ENCODE data around the gene POU1F1.
A peak's percentile ranks its signal among the peaks of the same experiment; 100 is the strongest.
"Not testable (repeated sequence)": the region's sequence is repeated elsewhere in the genome, so short reads cannot be mapped to it uniquely, and the experiment has no call there.

POU1F1 gene, protein sequence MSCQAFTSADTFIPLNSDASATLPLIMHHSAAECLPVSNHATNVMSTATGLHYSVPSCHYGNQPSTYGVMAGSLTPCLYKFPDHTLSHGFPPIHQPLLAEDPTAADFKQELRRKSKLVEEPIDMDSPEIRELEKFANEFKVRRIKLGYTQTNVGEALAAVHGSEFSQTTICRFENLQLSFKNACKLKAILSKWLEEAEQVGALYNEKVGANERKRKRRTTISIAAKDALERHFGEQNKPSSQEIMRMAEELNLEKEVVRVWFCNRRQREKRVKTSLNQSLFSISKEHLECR

DNA sequence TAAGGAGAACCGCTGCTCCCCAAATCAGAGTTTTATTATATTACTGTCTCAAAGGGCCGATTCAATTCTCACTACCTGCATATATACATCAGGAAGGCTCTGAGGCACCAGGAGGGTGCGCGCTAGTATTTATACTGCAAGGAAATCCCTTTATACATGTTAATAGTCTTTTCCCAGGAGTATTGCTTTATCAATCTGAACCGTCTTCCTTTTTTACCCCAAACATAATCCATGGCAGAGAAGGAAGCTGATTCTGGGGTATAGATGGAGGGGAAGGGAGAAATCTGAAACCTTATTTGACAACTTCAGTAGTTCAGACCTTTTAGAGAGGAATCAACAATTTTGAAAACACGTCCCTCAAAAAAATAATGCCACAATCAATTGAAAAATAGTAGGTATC, at the start of gene POU1F1:
Gene POU1F1 (minus strand): TSS at position 101 of the 400 bp plus-strand sequence. CDS start 122 bp downstream, outside the sequence.
- DNase-seq (ENCODE audit: low read depth in 2 of 2): no peak

DNA sequence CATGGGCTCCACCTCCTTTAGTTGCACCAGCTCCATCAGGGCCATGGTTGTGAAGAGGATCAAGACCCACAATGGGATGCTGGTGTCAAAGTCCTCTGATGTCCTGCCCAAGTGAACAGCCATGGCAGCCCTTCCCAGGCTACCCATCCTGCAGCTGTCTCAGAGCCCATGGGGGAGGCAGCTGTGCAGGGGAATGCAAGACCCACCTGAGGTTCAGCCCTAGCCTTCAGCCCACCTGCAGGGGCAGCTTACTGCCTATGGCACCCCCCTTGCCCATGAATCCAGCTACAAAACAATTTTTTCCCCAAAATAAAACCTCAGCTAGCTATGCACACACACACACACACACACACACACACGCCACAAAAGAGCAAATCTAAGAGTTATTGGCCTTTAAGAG, 48.2 kb upstream of the POU1F1 start:
- DNase-seq (ENCODE audit: low read depth in 2 of 2): no peak

DNA sequence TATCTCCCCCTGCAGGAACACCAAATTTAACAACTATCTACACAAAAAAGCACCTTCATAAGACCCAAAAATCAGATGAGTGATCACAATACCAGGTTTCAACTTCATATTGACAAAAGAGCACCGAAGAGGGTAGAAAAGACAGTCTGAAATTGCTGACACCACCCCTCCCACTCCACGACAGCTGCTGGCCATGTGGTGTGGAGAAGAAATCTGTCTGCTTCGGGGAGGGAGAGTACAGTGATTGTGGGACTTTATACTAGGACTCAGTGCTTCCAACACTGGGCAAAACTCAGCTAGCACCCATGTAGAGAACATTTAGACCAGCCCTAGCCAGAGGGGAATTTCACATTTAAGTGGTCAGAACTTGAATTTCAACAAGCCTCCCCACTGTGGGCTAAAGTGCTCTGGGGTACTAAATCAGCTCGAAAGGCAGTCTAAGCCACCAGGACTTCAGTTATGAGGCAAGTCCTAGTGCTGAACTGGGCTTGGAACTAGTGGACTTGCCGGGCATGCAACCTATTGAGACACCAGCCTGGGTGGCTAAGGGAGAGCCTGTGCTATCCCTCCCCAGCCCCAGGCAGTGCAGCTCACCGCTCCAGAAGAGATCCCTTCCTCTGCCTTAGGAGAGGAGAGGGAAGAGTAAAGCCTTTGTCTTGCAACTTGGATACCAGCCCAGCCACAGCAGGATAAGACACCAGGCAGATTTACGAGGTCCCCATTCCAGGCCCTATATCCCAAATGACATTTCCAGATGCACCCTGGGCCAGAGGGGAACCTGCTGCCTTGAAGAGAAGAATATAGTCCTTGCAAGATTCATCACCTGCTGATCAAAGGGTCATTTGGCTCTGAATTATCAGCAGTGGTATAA, 44.6 kb upstream of the POU1F1 start:
- DNase-seq (ENCODE audit: low read depth in 2 of 2): no peak

DNA sequence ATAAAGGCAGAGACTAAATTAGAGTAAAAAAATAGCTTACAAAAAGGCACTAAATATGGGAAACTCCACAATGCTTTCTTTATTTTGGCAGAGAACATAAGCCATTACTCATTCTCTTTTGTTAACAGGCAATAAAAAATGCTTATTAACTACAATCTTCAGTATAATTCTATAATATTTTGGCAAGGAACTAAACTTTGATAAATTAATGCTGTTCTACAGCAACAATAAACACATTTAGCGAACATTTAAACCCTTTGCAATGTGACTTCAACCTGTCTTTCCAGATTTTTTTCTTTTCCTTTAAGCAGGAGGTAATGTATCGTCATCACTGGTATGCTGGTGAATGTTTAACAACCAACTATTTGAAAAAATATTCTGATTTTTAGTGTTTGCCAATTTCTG, 42.2 kb upstream of the POU1F1 start:
- DNase-seq (ENCODE audit: low read depth in 2 of 2): no peak

DNA sequence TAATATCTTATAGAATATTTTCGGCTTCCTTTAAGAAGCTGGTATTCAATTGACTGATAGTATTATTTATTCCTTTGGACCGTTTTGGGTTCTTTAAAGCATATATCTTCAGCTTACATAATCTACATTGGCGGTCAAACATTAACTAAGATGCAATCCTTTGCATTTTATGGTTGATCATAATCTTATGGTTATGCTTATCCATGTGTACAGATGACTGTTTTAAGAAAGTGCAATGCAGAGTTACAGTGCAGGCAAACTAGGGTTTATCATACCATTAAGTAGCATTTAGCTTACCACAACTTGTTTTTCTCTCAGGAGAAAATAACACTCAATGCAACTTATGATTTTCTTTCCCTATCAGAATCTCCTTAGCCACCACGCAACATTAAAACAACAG, 41.4 kb upstream of the POU1F1 start:
- no peak for DNase-seq (ENCODE audit: low read depth in 2 of 2)

DNA sequence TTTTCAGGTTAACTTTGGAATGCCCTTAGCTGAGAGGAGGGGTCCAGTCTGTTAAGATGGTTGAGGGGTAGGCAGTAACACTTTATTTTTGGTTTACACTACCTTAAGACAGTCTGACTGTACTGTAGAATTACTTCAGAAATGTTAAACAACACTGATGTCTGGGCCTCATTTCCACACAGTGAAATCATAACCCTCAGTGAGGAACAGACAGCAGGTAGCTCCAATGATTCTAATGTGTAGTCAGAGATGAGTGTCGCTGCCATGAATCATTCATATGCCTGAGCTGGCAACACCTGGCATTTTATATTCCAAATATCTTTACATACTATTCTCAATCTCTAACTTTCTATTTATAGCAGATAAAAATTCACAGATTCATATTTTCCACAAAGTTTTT, 37.3 kb upstream of the POU1F1 start:
- DNase-seq (ENCODE audit: low read depth in 2 of 2): no peak

DNA sequence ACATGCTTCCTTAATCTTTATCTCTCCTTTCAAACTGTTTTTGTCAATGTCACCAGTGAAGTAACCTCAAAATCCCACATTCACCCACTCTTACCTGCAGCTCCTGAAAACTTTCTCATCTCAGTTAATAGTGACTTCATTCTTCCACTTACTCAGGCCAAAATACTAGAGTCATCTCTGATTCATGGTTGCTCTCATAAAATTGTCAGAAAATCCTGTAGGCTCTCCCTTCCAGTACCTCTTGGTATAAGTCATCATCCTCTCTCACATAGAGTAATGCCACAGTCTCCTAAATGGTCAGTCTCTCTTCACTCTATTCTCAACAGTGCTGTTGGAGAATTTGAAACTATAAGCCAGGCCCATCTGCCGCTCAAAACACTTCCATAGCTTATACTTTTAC, 34.9 kb upstream of the POU1F1 start:
- DNase-seq (ENCODE audit: low read depth in 2 of 2): no peak

DNA sequence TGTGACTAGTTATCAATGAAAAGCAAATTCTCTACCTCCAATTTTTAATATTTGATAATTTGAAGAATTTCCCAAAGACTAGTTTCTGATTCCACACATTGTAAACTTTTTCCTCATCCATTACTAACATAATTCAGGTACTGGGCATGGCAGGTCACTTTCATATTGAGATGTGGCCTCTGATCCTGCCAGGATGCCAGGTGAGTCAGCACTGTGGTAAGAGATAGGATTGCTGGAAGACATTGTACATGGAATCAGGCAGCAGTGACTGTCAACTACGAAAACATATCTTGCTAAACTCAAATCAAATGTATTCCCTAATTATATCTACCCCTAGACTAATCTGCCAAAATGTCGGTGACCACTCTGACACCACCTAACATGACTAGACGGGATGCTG, 33.2 kb upstream of the POU1F1 start:
- DNase-seq (ENCODE audit: low read depth in 2 of 2): no peak

DNA sequence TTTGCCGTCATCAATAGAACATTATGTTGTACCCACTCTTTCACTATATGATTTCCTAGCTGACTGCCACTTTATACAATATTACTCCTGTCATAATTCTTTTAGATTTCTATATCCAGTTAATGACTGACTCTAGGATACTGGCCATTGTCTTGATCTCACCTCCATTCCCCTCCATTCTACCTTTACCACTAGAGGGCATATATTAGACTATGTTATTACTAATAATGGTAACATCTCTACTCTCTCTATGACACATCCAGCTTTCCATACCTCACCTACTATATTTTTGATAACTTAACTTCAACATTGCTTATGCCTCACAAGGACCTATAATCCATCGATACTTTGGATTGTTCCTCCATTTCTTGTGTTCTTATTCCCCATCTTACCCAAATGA, 31.4 kb upstream of the POU1F1 start:
- DNase-seq (ENCODE audit: low read depth in 2 of 2): no peak

DNA sequence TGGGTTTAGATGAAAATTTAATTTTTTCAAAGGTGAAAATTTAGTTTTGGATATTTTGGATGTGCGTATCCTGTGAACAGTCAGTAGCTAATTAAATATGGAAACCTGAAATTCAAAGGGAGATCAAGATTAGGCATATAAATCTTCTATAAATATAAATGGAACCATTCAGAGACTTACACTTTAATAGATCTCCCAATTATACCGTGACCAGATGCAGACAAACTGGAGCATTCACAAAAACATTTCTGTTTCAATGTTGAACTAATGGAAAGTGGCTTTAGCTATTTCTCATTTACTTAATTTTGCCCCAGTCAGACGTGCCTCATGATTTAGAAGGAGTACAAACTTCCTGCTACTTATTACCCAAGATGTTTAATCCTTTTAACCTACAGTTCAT, 29.1 kb upstream of the POU1F1 start:
- no peak for DNase-seq (ENCODE audit: low read depth in 2 of 2)

DNA sequence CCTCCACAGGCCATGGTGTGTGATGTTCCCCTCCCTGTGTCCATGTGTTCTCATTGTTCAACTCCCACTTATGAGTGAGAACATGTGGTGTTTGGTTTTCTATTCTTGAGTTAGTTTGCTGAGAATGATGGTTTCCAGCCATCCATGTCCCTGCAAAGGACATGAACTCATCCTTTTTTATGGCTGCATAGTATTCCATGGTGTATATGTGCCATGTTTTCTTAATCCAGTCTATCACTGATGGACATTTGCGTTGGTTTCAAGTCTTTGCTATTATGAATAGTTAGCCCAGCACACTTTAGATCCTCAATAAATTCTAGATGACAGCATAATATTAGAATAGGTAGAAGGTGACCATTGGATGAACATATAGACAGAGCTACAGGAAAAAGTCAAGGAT, 28.6 kb upstream of the POU1F1 start:
- not testable (repeated sequence) for DNase-seq (ENCODE audit: low read depth in 2 of 2)

DNA sequence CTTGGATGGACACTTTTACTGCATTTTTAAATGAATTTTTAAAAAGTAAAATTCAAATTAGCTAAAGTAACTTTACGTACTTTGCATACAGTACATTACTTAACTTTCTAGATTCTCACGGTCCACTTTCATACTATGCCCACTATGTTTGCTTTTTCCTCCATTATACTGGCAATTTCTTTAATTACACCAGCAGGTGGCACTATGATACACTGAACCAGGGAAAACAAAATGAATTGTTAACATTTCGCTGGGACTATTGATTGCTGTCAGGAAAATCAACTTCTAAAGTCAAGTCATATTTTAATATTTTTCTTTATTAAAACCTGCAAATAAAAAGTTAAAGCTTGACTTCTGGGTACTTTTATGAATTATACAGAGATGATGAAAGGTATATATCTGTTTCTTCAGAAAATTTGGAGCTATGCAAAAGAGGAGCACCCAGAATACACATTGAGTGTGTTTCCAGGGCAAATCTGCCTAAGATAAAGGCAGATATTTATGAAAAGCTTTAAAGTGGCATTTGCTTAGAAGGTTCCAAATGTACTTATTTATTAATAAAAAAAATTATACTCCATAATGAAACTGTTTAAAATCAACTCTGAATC, 21.8 kb upstream of the POU1F1 start:
- no peak for DNase-seq (ENCODE audit: low read depth in 2 of 2)

DNA sequence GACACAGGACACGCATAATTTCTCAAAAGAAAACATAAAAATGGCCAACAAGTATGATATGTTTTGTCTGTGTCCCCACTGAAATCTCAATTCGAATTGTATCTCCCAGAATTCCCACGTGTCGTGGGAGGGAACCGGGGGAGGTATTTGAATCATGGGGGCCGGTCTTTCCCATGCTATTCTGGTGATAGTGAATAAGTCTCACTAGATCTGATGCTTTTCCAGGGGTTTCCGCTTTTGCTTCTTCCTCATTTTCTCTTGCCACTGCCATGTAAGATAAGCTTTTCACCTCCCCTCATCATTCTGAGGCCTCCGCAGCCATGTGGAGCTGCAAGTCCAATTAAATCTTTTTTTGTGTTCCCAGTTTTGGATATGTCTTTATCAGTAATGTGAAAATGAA, 12.1 kb upstream of the POU1F1 start:
- no peak for DNase-seq (ENCODE audit: low read depth in 2 of 2)

DNA sequence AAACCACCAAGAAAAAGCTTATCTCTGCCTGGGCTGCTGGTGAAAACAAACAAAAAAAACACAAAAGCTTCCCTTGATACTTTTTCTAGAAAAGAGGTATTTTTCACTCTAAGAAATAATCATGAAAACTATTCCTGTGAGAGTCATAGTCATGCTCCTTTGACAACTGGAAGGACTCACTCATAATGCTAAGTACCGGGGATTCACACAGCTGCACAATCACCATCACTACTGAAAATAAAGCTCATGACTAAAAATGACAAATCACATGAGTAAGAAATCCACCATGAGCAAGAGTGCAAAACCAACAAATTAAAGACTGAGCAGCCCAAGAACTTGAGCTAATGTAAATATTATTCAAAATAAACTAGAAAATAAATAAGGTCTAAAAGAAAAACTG, 10.6 kb upstream of the POU1F1 start:
- no peak for DNase-seq (ENCODE audit: low read depth in 2 of 2)

DNA sequence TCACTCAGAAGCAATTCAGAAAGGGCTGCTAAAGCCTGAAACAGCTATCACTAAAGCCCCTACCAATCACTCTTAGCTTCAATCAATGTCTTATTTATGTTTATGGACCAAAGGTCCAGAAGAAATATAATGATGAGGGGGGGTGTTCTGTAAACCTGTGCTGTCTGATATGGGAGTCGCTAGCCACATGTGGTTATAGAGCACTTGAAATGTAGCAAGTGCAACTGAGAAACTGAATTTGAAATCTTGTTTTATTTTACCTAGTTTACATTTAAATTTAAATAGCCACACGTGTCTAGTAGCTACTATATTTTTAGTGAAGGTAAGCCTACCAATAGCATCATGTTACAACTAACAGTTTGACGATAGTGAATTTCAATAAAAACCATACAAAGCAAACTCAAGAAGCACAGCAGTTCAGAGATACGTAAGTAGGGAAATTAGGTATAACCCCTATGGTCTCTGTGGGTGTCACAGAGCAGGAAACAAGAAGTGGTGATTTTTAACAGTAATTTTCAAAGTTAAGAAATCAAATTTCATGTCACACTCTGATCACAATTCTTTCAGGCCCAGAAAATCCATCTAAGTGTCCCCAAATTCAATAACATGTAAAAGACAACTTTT, 3.6 kb downstream of the POU1F1 start:
- DNase-seq (ENCODE audit: low read depth in 2 of 2): no peak

DNA sequence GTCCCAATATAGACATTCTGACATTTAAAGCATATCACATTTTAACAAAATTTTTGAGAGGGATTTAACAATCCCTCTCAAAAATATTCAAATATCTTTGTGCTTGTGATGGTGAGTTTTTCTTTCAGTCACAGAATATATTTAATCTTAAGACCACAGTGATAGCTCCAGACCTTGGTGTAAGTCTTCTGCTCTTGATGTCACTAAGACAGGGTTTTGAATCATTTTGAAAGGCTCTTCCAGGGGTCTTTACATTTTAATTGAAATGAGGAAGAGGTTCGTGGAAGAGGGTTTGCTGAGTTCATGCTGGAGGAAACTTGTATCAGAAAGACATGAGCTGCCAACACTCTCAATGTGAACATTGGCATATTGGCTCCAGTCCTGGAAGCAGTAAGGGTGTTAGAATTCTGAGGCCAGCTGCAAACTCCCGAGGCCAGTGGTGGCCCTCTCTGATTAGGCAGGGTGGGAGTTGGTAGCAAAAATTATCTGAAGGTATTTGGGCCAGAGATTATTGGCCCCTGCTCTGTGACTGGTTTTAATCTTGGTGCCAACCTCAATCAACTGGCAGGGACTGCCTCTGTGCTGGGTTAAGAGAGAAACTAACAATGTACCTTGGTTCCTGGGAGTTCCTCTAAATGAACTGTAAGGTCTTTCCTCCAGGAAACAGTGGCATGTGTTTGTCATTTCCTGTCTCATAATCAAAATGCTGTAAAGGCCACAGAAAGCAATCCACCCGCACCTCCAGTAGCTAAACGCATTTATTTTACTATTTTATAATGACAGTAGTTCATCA, 5.3 kb downstream of the POU1F1 start:
- no peak for DNase-seq (ENCODE audit: low read depth in 2 of 2)

DNA sequence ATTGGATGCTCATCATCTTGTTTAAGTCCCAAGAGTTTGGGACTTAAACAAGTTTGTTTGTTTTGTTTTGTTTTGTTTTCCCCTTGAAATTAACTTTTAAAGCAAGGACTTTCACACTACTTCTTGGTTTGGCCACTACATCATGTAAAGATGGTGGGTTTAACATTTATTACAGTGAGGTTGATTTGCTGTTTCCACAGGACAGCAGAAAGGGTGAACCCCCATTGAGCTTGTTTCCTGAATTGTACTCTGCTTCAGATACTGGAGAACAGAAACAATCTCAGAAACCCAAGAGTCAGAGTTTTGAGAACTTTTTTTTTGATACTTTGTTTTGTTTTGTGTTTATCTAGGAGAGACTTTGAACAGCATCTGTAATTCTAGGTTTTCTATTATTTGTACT, 6.7 kb downstream of the POU1F1 start:
- DNase-seq (ENCODE audit: low read depth in 2 of 2): no peak

DNA sequence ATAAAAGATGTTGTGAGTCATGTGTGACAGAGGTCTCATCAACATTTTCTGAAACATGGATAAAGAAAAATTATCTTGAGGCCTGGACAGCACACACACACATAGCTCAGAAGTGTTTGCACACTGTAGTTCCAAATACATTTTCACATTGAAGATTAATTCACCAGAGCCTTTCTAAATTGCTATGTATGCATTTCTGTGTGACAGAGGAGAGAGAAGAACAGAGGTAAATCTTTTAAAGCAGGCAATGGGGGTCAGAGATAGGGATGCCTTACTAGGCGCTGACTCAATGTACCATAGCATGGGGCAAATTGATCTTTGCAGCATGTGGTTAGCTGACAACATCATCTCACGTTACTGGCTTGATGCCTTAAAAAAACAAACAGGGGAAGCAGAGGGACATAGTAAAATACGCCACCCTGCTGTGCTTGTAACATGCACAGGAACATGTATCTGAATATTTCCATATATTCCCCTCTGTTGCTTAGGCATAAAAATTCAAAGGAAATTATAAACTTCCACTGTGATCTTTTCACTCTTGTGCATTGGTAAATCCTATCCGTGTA, 7.7 kb downstream of the POU1F1 start:
- no peak for DNase-seq (ENCODE audit: low read depth in 2 of 2)

DNA sequence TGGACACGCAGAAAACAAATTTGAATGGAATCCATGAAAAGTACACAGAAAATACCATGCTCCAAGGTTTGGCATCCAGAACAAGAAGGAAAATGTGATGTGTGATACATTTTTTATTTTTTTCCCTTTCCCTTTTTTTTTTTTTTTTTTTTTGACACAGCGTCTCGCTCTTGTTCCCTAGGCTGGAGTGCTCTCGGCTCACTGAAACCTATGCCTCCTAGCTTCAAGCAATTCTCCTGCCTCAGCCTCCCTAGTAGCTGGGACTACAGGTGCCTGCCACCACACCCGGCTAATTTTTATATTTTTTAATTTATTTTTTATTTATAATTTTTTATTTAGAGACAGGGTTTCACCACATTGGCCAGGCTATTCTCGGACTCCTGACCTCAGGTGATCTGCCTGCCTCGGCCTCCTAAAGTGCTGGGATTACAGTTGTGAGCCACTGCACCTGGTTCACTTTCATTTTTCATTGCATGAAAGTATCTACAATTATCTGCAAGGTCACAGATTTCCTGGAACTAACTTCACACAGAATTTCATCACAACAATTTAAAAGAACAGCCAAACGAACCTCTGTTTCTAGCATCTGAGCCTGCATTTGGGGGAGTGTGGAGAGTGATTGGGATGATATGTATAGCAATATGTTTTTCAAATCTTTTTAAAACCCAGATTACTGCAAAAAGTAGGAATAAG, 8.3 kb downstream of the POU1F1 start:
- no peak for DNase-seq (ENCODE audit: low read depth in 2 of 2)

DNA sequence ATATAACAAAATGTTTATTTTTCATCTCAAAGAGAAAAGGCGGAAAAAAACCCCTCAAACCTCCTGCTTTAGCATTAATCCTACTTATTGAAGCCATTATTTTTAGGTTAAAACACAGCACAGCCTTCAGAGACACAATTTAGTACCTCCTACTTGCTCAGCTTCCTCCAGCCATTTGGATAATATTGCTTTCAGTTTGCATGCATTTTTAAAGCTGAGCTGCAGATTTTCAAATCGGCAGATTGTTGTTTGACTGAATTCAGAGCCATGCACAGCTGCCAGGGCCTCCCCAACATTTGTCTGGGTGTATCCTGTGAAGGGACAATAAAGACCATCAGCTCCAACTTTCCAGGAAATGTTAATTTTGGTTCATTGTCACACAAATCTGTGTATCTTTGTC, 14.5 kb downstream of the POU1F1 start:
- no peak for DNase-seq (ENCODE audit: low read depth in 2 of 2)

DNA sequence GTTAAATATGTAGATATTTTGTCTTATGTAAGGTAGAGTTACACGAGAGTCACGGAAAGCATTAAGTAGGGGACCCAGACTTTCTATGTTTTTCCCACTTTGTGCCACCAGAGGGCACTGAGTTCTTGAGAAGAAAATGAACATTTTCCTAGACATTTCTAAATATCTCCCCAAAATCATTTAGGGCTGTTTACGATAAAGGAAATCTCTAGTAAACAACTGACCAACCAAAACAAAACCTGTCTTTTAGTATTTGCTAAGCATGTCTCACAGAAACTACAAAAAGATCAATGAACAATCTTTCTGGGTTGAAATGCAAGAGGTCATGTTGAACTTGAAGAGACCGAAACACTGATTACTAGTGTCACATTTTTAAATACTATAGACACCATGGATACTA, 16.1 kb downstream of the POU1F1 start:
- peak in 1 of 2 experiments; percentile 26 for DNase-seq (ENCODE audit: low read depth in 2 of 2)
